AG04450 (cell line): ENCODE measurements around the gene BDH2. TPM values are rescaled to one million over a fixed set of nuclear protein-coding genes. Genes with fewer than 3 reads are reported as not detected.

Source experiments
- CTCF ChIA-PET: fragments of 300-600, 350-600 bp; formaldehyde crosslinking; extraction: SDS; loops from one replicate; lab custom pipeline; 2022; ENCODE audit warnings: antibody characterized with exemption, inconsistent platforms; lab: Charles Lee
- POLR2A ChIA-PET: fragments of 350-600 bp; formaldehyde crosslinking; extraction: SDS; loops from one replicate; lab custom pipeline; 2021; ENCODE audit warnings: antibody characterized with exemption, inconsistent platforms; lab: Yijun Ruan, JAX
- DNase-seq: peaks from one replicate; pipeline ENCODE4 v3.0.0-alpha.2; 2011; ENCODE audit warnings: low read depth, low spot score
- H3K27ac ChIP-seq: one replicate; pipeline ENCODE4 v1.5.1; 2012; ENCODE audit warnings: low read depth, low read length, control low read depth
- H3K27me3 ChIP-seq: one replicate; pipeline ENCODE4 v1.6.0; 2012; ENCODE audit warnings: low read length; ENCODE audit not compliant: control insufficient read depth, insufficient read depth
- H3K4me3 ChIP-seq: 2 replicates; pipeline ENCODE4 v1.5.1; 2011; ENCODE audit warnings: mild to moderate bottlenecking, low read depth, low read length, control low read depth
- H3K9me3 ChIP-seq: 2 replicates; pipeline ENCODE4 v1.5.1; 2012; ENCODE audit warnings: low read length; ENCODE audit not compliant: control insufficient read depth, insufficient read depth
- polyA minus RNA-seq: library from RNA; depleted of rRNA, polyadenylated mRNA; stranded (reverse); fragments of >200 nt; gene quantifications from 2 replicates; pipeline ENCODE4 v1.2.3, GENCODE V29; 2011; rRNA and poly(A)+ RNA removed
- polyA plus RNA-seq: library from polyadenylated mRNA; depleted of rRNA; stranded (reverse); fragments of >200 nt; gene quantifications from 2 replicates; pipeline ENCODE4 v1.2.3, GENCODE V29; 2011; rRNA removed
- TF ChIP-seq, protein P1 (sequence below): IDR thresholded peaks from 2 replicates; pipeline ENCODE4 v1.5.1; 2011; ENCODE audit warnings: low read depth, low read length, control low read depth, inconsistent platforms

Gene BDH2
- polyA plus RNA-seq (94.4 and 109 TPM in 2 replicates), polyA minus RNA-seq (22.2 and 28.9 TPM in 2 replicates)

DNA sequence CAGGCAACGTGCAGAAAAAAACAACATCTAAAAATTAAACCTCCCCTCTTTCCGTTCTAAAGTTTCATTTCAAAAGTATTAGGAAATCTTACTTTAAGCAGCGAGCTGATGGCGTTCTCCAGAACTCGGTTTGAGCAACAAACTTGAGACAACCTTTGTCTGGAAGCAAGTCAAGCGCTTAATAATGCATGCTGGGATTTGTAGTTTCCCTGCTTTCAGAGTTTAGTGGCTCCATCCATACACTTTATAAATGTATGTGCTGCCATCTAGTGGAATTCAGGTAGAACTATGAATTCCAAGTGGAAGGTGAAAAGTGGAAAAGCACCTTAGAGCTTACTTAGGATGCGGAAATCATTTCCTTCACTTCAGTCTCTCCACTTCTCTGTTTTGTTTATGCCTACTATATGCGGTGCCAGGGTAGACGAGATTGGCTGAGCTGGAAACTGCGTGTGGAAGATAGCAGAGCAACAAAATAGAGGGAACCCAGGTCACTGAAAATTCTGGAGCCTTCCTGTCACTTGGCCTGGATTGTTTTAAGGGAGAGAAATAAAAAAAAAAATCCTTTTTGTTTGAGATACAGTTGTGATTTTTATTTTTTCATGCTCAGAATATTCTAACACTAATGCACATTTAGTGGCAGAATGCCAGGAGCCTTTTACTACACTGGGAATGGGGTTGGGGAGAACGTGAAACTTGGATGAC, at the start of gene BDH2:
Gene BDH2, minus strand, starts transcription at position 144 of the 702 bp plus-strand sequence. CDS start 3,580 bp downstream, outside the sequence.
- Histone ChIP-seq H3K4me3 (peak within 1 kb of the TSS; percentile 61), H3K27ac (no peak within 1 kb of the TSS), H3K27me3 (no peaks in the 10 kb centered on the region), H3K9me3 (no peaks in the 10 kb centered on the region)
- ChIA-PET CTCF (interaction anchor here (0.6 to 4.5 kb wide), 45 partner anchors 9 to 842 kb away, joined by 3 to 30 read pairs (median 3); partner anchors contain the start of genes SLC9B1 and SLC9B2), POLR2A (no interaction called here)
- peak; percentile 90 for DNase-seq
- TF ChIP-seq, protein P1, sequence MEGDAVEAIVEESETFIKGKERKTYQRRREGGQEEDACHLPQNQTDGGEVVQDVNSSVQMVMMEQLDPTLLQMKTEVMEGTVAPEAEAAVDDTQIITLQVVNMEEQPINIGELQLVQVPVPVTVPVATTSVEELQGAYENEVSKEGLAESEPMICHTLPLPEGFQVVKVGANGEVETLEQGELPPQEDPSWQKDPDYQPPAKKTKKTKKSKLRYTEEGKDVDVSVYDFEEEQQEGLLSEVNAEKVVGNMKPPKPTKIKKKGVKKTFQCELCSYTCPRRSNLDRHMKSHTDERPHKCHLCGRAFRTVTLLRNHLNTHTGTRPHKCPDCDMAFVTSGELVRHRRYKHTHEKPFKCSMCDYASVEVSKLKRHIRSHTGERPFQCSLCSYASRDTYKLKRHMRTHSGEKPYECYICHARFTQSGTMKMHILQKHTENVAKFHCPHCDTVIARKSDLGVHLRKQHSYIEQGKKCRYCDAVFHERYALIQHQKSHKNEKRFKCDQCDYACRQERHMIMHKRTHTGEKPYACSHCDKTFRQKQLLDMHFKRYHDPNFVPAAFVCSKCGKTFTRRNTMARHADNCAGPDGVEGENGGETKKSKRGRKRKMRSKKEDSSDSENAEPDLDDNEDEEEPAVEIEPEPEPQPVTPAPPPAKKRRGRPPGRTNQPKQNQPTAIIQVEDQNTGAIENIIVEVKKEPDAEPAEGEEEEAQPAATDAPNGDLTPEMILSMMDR: peak; percentile 67

DNA sequence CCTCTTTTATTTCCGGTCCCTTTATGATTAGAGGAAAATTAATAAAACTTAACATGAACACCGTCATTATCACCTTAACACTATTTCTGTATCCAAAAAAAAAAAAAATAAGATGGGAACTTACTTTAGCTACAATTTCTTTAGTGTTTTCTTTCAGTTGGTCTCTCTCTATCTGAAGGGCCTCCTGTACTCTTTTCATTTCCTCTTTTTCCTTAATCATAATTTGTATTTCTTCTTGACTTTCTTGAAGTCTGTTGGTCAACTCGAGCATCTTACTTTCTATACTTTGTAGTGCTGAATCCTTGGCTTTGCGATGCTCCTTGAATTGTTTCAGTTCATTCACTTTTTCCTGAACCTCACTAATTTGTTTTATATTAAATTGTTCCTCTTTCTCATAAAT, 45.3 kb upstream of the BDH2 start:
- Histone ChIP-seq H3K4me3 (no peak overlapping the region), H3K9me3 (no peaks in the 10 kb centered on the region), H3K27me3 (no peaks in the 10 kb centered on the region), H3K27ac (no peak overlapping the region)
- TF ChIP-seq, protein P1: no peak
- ChIA-PET CTCF (no interaction called here), POLR2A (no interaction called here)
- DNase-seq: no peak

- TF ChIP-seq, protein P1: no peak
- ChIA-PET POLR2A (no interaction called here), CTCF (interaction anchor here (1.5 to 1.6 kb wide), 2 partner anchors 38 to 47 kb away, joined by 3 to 6 read pairs; partner anchors contain the start of gene BDH2)
- DNase-seq: no peak
- no peaks in the 10 kb centered on the region for H3K9me3 ChIP-seq
- no peaks in the 10 kb centered on the region for H3K27me3 ChIP-seq
- no peak overlapping the region for H3K4me3 ChIP-seq
- no peak overlapping the region for H3K27ac ChIP-seq
Measured at GRCh38 chr4:103137446-103137827, 37.8 kb upstream of the BDH2 start.

DNA sequence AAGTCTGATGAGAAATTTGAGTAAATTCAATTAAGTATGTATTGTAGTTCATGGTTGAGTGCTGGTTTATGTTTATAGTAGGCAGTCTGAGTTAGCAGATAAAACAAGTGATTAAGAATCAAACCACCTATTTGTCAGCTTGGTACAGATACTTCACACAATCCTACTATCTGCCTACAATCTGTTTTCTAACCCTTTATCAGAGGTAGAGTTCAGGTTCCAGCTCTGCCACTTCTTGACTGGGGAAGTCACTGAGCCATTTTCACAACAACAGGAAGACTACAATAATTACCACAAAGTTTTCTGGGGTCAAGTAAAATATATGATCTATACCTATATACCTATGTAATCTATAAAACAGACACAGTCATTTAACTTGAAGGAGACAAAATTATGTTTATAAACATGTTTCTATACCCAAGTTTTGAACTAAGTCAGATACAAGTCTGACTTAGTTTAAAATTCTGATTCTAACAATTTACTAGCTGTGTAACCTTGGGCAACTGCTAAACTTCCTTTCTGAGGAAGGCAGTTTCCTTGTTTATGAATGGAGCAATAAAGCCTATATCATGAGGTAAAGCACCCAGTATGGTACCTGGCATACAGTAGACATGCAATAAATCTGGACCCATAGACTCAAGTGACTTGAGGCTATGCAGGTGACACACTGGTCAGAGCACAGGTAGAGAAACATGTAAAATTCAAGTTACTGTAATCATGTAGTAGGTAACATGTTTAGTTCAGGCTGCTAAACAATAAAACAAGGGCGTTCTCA, 37.2 kb upstream of the BDH2 start:
- H3K27ac ChIP-seq: no peak overlapping the region

More for the DNA sequence above, 37.2 kb upstream of the BDH2 start:
- POLR2A ChIA-PET: no interaction called here
- Histone ChIP-seq H3K9me3 (no peaks in the 10 kb centered on the region), H3K4me3 (no peak overlapping the region), H3K27me3 (no peaks in the 10 kb centered on the region)
- no peak for DNase-seq
- CTCF ChIA-PET: interaction anchor here (1.6 kb wide), 1 partner anchor 37 kb away, joined by 6 read pairs; the partner anchor contains the start of gene BDH2
- TF ChIP-seq, protein P1: no peak
